GM18858 (cell line): ENCODE results near the gene PLEKHG4.

Source experiments
- ATAC-seq: cut with Tn5 transposase; IDR thresholded peaks from one replicate; pipeline ENCODE4 v1.9.1; 2021; ENCODE audit not compliant: unreplicated experiment

PLEKHG4 gene

DNA sequence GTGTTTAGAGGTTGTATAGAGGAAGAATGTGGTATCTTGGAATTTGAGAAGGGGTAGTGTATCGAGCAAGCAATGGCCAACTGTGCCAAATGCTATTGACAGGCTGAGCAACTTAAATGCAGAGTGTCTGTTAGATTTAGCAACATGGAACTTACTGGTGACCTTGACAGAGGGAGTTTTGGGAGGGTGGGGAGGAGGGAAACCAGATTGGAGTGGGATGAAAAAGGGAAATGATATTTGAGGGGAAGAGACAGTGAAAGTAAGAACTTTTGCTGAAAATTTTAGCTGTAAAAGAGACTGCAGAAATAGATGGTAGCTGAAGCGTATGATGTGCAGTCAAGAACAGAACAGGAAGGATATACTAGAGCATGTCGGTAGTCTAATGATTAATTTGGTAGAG is 48.4 kb downstream of the PLEKHG4 start:
- no peak for ATAC-seq

DNA sequence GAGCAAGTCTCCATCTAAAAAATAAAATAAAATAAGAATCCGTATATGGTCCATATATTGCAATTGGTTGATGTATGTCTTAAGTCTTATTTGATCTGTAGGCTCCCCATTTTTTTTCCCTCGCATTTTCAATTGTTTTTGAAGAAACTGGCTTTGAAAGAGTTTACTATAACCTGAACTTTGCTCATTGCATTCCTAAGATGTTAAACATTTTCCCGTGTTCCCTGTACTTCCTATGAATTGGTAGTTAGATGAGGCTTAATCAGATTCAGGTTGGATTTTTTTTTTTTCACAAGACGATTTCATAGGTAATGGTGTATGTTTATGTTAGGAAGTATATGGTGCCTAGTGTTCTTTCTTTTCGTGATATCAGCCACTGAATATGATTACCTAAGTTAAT is 50.6 kb downstream of the PLEKHG4 start:
- ATAC-seq = no peak

GRCh38 chr16:67333315-67333714 is 54.0 kb downstream of the PLEKHG4 start:
- no peak for ATAC-seq

GRCh38 chr16:67336116-67336515 is 56.8 kb downstream of the PLEKHG4 start:
- ATAC-seq = no peak

GRCh38 chr16:67336648-67337047 is 57.3 kb downstream of the PLEKHG4 start:
- no peak for ATAC-seq
